Transverse colon (tissue), 4 donors: ENCODE measurements around the gene ATXN2L. TPM values are rescaled to one million over a fixed set of nuclear protein-coding genes. Genes with fewer than 3 reads are reported as not detected.
A peak's percentile ranks its signal among the peaks of the same experiment; 100 is the strongest.
"Not testable (repeated sequence)": the region's sequence is repeated elsewhere in the genome, so short reads cannot be mapped to it uniquely, and the experiment has no call there.

Source experiments
- DNase-seq: peaks from one replicate; pipeline ENCODE4 v3.0.0-alpha.2; 2019
- H3K27ac ChIP-seq, 4 donors: fragments of 200-600 bp; sonication (generic); 2 replicates each; pipeline ENCODE4 v1.5.1; 2016 to 2018; ENCODE audit warnings: inconsistent platforms in 4 of 4
- H3K27me3 ChIP-seq: fragments of 200-600 bp; sonication (generic); 2 replicates; pipeline ENCODE4 v1.5.1; 2017; ENCODE audit warnings: inconsistent platforms
- H3K36me3 ChIP-seq, 4 donors: fragments of 200-600 bp; sonication (generic); 2 replicates each; pipeline ENCODE4 v1.5.1; 2017 to 2019; ENCODE audit warnings: inconsistent platforms in 4 of 4
- H3K4me1 ChIP-seq, 4 donors: fragments of 200-600 bp; sonication (generic); 2 replicates each; pipeline ENCODE4 v1.5.1; 2017 to 2020; ENCODE audit warnings: inconsistent platforms in 4 of 4
- H3K4me3 ChIP-seq, 4 donors: fragments of 200-600 bp; sonication (generic); 1 replicate in 1 of 4; 2 replicates in 3 of 4; pipeline versions ENCODE4 v1.5.1 to v1.6.1; 2017 to 2019; ENCODE audit warnings: inconsistent platforms in 4 of 4
- H3K9me3 ChIP-seq, 2 donors: fragments of 200-600 bp; sonication (generic); 2 replicates each; pipeline ENCODE4 v1.5.1; 2017 to 2019; ENCODE audit warnings: inconsistent platforms in 2 of 2
- CTCF ChIP-seq, 5 experiments: fragments of 200-600 bp in 3 of 5; fragments of 450-650 bp in 2 of 5; sonication (generic) in 3 of 5; IDR thresholded peaks; 1 replicate in 2 of 5; 2 replicates in 3 of 5; pipeline ENCODE4 v1.5.1; 2016 to 2017; ENCODE audit warnings: antibody characterized with exemption in 5 of 5, inconsistent platforms in 3 of 5, mild to moderate bottlenecking in 2 of 5, moderate library complexity in 1 of 5
- EP300 ChIP-seq: sonication (generic); formaldehyde crosslinking; IDR thresholded peaks from one replicate; pipeline ENCODE4 v1.6.1; 2017; ENCODE audit warnings: antibody characterized with exemption, low read depth
- POLR2A ChIP-seq: fragments of 450-650 bp; IDR thresholded peaks from one replicate; pipeline ENCODE4 v1.6.1; 2016; ENCODE audit warnings: antibody characterized with exemption, mild to moderate bottlenecking, moderate library complexity
- POLR2AphosphoS5 ChIP-seq, 3 donors: sonication (generic); formaldehyde crosslinking; IDR thresholded peaks; one replicate each; pipeline ENCODE4 v1.6.1; 2016; ENCODE audit warnings: antibody characterized with exemption in 3 of 3
- WGBS, 2 donors: methylation state at CpG; one replicate each; pipeline ENCODE4 v1.1.5; 2018; ENCODE audit warnings: low coverage in 1 of 2; 5-methylcytosine and 5-hydroxymethylcytosine counted together
- in situ Hi-C, 4 donors: fragments of 200-750 bp; cut with MboI; loops; one replicate each; pipeline versions ENCODE4 v1.15.0 to v1.15.1; 2017; ENCODE audit warnings: low sequenced_read_pairs in 3 of 4, low pct_ligation_motif_present in 1 of 4, low pct_unique_long_range_greater_than_20kb in 1 of 4
- intact Hi-C: fragments of 100-400 bp; cut with DNase I; formaldehyde crosslinking; loops from one replicate; pipeline ENCODE4 v1.15.1; 2023; ENCODE audit warnings: low total_unique reads
- total RNA-seq, 4 donors: library from RNA; depleted of rRNA; stranded (reverse); fragments of >200 nt; gene quantifications; one replicate each; pipeline ENCODE4 v1.1.0, GENCODE V29; 2016

The ATXN2L gene
- total RNA-seq, 4 donors from 2014 or later: 90.2 to 165 (median 105) TPM

GRCh38 chr16:28820016-28820415, 2.8 kb upstream of the ATXN2L start:
- no peak for TF ChIP-seq POLR2A
- peak in 1 of 3 donors; percentile 36 for TF ChIP-seq POLR2AphosphoS5 (IDR thresholded peaks at IDR 0.05)
- no peak for TF ChIP-seq EP300
- no peak for TF ChIP-seq CTCF (IDR thresholded peaks at IDR 0.05)
- Histone ChIP-seq H3K9me3 (no peaks in the 10 kb centered on the region), H3K4me1 (peaks cover 7 to 23% (median 16%) of the 10 kb centered on the region in 4 donors), H3K4me3 (no peak overlapping the region), H3K36me3 (no peaks in the 10 kb centered on the region), H3K27me3 (no peaks in the 10 kb centered on the region), H3K27ac (peak overlapping the region in 3 of 4 donors; percentile 45 to 70 (median 62))
- in situ Hi-C loops (loop anchor here in 1 of 4 donors (10.0 kb wide), 1 partner anchor 125 kb away; no protein-coding TSS in a partner anchor), intact Hi-C loops (no loop called here)
- DNase-seq: peak; percentile 68
- WGBS, 2 donors: 57 to 59% methylated on average over 3 to 5 of the region's 5 CpGs

GRCh38 chr16:28820546-28820945, 2.3 kb upstream of the ATXN2L start:
- H3K4me1 ChIP-seq: peaks cover 13 to 29% (median 21%) of the 10 kb centered on the region in 4 donors
- H3K27me3 ChIP-seq, H3K36me3 ChIP-seq, DNase-seq, H3K9me3 ChIP-seq, H3K4me3 ChIP-seq, intact Hi-C loops: not testable (repeated sequence)
- WGBS, 2 donors: 86% methylated on average over 8 to 13 of the region's 13 CpGs
- H3K27ac ChIP-seq: peak overlapping the region in 3 of 4 donors; percentile 45 to 70 (median 62)
- in situ Hi-C loops: loop anchor here in 1 of 4 donors (10.0 kb wide), 1 partner anchor 124 kb away; no protein-coding TSS in a partner anchor

GRCh38 chr16:28821874-28822519, 802 bp upstream of the ATXN2L start:
- Histone ChIP-seq H3K27me3 (no peaks in the 10 kb centered on the region), H3K4me1 (peaks cover 16 to 31% (median 24%) of the 10 kb centered on the region in 4 donors), H3K36me3 (peaks cover 0 to 14% (median 2%) of the 10 kb centered on the region in 4 donors), H3K9me3 (no peaks in the 10 kb centered on the region), H3K4me3 (peak overlapping the region in 3 of 4 donors; percentile 84 to 100 (median 99)), H3K27ac (peak overlapping the region; percentile 99 to 100 (median 100))
- 16 to 25% methylated on average over 5 to 13 of the region's 13 CpGs for WGBS, 2 donors
- in situ Hi-C loops: loop anchor here in 1 of 4 donors (10.0 kb wide), 1 partner anchor 123 kb away; no protein-coding TSS in a partner anchor
- TF ChIP-seq CTCF (IDR thresholded peaks at IDR 0.05) (peak in 1 of 5 experiments; percentile 30), EP300 (no peak)
- no peak for DNase-seq
- intact Hi-C loops: no loop called here

- intact Hi-C loops (no loop called here), in situ Hi-C loops (loop anchor here in 1 of 4 donors (10.0 kb wide), 1 partner anchor 121 kb away; no protein-coding TSS in a partner anchor)
- Histone ChIP-seq H3K9me3 (no peaks in the 10 kb centered on the region), H3K4me3 (peak overlapping the region; percentile 84 to 100 (median 99)), H3K36me3 (peaks cover 0 to 28% (median 8%) of the 10 kb centered on the region in 4 donors), H3K4me1 (peaks cover 16 to 31% (median 24%) of the 10 kb centered on the region in 4 donors), H3K27ac (peak overlapping the region; percentile 99 to 100 (median 100)), H3K27me3 (no peaks in the 10 kb centered on the region)
- DNase-seq: no peak
- TF ChIP-seq POLR2A: no peak
- no peak for TF ChIP-seq POLR2AphosphoS5 (IDR thresholded peaks at IDR 0.05)
- WGBS, 2 donors: 1% methylated on average over 31 of the region's 62 CpGs; no CpG with 5 or more reads in 1 of the 2 donors
Measured at GRCh38 chr16:28823291-28823872, 583 bp downstream of the ATXN2L start.
